Uterus (tissue), 2 donors: Measurements from ENCODE around the gene SPPL2C.

Source experiments
- POLR2A ChIP-seq, 2 donors: fragments of 450-650 bp; IDR thresholded peaks; one replicate each; pipeline ENCODE4 v1.6.1; 2016; ENCODE audit warnings: antibody characterized with exemption in 2 of 2, mild to moderate bottlenecking in 1 of 2, moderate library complexity in 1 of 2
- TF ChIP-seq, protein P1 (sequence below), 4 experiments: fragments of 200-600 bp in 2 of 4; fragments of 450-650 bp in 2 of 4; sonication (generic) in 2 of 4; IDR thresholded peaks; one replicate each; pipeline ENCODE4 v1.5.1; 2016 to 2019; ENCODE audit warnings: antibody characterized with exemption in 4 of 4, mild to moderate bottlenecking in 2 of 4, moderate library complexity in 1 of 4

DNA sequence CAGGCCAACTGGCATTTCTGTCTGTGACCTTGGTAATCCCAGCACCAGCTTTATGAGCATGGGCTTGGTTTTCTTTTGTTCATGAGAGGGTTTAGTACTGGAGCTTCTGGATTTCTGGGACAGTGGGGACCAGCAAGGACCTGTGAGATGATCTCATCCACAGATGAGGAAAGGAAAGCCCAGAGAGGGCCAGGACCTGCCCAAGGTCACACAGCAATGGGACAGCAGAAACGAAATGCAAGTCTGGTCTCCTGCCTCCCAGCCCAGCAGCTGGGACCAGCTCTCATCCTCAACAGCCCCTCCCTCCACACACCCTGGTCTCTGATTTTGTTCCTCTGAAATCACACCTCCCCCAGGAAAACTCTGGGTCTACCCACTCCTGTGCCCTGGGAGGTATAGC lies 7.2 kb downstream of the SPPL2C start:
- TF ChIP-seq, protein P1, sequence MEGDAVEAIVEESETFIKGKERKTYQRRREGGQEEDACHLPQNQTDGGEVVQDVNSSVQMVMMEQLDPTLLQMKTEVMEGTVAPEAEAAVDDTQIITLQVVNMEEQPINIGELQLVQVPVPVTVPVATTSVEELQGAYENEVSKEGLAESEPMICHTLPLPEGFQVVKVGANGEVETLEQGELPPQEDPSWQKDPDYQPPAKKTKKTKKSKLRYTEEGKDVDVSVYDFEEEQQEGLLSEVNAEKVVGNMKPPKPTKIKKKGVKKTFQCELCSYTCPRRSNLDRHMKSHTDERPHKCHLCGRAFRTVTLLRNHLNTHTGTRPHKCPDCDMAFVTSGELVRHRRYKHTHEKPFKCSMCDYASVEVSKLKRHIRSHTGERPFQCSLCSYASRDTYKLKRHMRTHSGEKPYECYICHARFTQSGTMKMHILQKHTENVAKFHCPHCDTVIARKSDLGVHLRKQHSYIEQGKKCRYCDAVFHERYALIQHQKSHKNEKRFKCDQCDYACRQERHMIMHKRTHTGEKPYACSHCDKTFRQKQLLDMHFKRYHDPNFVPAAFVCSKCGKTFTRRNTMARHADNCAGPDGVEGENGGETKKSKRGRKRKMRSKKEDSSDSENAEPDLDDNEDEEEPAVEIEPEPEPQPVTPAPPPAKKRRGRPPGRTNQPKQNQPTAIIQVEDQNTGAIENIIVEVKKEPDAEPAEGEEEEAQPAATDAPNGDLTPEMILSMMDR (IDR thresholded peaks at IDR 0.05): no peak
- no peak for TF ChIP-seq POLR2A (IDR thresholded peaks at IDR 0.05)
